Jurkat, Clone E6-1 (cell line): ENCODE results near the gene RNF7.
"Not testable (repeated sequence)": the region's sequence is repeated elsewhere in the genome, so short reads cannot be mapped to it uniquely, and the experiment has no call there.

Experiments
- DNase-seq: peaks from one replicate; pipeline ENCODE4 v3.0.0-alpha.2; 2011; ENCODE audit warnings: low read depth, low spot score
- H3K4me3 ChIP-seq: 2 replicates; pipeline ENCODE4 v1.5.1; 2011; ENCODE audit warnings: mild to moderate bottlenecking, low read length, control low read depth, moderate library complexity

RNF7 gene

DNA sequence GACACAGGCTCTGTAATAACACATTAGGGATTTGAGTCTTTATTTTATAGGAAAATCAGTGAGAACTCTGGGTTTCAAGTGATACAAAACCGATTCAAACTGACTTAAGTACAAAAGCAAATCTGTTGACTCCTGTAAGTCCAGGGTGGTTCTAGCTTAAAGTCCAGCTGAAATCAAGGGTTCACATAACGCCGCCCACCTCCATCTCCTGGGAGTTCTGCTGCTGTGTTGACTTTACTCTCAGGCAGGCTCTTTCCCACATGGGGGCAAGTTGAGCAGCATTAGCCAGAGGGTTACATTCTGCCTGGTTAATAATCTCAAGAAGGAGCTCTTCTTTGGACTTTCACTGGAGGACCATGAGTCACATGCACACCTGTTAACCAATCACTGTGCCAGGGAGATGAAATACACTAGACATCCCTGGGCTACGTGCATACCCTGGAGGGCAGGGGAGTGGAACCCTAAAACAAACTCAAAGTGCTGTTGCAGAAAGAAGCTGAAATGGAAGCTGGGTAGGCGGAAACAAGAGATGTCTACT, 9.7 kb upstream of the RNF7 start:
- DNase-seq: no peak
- H3K4me3 ChIP-seq: no peak overlapping the region

DNA sequence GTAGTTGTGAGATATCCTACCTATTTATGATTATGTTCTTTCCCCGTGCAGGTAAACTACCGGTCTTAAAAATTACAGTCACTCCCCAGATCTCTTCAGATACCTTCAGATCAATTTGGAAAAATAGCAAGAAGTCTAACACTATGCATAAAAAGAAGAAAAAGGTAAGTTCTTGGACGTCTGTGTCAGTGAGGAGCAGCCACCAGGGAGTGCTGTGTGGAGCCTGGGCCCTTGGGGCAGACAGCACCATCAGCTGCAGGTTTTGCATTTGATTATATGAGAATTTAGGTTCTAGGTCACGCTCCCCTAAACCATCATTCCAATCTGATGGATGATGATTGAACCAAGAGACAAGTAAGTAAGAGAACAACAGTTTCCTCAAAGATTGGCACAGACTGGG, 8.9 kb upstream of the RNF7 start:
- H3K4me3 ChIP-seq: no peak overlapping the region
- DNase-seq: no peak

DNA sequence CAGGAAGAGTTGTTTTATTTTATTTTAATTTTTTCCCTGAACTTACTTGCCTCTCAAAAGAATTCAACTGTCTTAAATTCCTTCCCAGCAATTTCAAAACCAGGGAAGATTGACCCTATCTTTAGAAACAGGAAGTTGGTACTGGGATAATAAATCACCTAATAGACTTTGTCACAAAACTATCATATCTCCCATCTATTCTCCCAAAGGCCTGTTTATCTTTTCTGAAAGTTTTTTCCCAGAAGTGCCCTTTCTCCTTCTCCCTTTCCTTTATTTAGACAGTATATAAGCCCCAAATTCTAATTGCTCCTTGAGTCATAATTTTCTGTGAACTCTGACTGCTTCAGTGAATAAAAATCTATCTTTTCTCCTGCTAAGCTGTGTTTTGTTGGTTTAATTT, 2.9 kb upstream of the RNF7 start:
- no peak overlapping the region for H3K4me3 ChIP-seq
- no peak for DNase-seq

DNA sequence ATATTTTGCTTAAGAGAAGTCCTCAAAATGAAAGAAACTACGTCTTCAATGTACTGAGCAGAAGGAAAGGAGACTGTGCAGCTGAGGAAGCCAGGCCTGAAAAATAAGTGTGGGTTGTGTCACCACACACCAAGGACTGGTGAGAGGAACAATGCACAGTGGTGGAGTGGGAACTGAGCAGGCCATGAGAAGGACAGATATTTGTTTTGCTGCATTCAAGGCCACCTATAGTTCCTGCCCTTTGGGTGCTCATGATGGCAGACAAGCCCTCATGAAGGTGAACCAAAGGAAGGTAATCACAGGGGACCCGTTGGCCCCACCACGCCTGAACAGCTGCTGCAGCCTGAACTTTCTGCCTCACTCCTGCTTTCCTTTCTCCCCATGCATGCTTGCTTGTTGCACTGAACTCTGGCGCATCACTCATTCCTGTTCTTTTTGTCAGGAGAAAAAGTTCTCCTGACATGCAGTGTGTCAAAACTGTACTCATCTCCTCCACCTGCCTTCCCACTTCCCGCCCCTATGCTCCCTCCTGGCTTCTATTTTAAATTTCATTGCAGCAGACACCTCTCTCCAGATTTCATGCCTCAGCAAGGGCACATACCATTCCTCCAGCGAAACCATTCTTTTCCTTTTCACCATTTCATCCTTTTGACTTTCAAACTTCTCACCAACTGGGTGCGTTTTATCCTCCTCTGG, 2.2 kb upstream of the RNF7 start:
- DNase-seq: no peak
- H3K4me3 ChIP-seq: no peak overlapping the region

DNA sequence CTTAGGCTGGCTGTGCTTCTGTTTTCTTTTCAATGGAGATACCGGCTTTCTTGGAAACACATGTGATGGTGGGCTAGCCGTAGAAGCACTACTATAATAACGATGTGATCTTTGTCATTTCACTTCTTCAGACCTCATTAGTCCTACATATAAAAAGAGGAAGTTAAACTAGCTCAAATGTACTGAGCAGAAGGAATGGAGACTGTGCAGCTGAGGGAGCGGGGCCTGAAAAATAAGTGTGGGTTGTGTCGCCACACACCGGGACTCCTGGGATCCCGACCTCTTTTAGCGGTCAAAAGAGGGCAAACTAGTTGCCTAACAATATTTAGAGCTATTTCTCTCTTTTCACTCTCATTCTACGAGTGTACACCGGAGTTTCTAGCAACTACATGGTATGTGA, 1.0 kb upstream of the RNF7 start:
- DNase-seq: no peak

DNA sequence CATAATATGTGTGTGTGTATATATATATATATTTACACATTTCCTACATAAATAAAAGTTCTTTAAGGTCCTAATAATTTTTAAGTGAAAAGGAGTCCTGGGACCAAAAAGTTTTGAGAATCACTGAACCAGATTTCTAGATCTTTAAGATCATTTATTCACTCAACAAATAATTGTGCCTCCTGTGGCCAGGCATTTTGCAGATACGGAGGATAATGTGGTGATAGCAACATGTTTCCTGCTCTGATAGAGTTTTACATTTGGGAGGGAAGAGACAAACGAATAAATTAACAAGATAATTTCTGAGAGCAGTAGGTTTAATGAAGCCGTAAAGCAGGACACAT, 448 bp upstream of the RNF7 start:
- peak overlapping the region; percentile 51 for H3K4me3 ChIP-seq
- DNase-seq: no peak

More for the DNA sequence above, 1.0 kb upstream of the RNF7 start:
- H3K4me3 ChIP-seq: no peak overlapping the region

DNA sequence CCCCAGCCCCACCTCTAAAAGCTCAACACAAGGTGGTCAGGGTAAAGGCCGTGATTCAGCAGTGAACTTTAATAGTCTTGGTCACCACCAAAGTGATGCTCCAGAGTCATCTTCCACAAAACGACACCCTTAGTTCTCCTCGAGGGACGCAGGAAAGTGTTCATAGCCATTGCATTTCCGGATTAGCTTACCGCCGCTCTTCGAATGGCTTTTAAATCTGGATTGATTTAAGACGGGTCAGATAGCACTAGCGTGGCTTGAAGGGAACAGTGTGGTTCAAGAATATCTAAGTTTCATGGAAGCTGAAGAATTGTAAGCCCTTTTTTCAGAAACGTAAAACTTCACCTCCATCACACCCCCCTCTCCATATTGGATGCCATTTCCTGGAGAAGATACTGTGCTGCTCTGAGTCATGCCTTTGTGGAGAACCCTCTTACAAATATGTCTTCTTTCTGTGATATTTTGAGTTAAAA, 829 bp downstream of the RNF7 start:
- H3K4me3 ChIP-seq: peak overlapping the region; percentile 95
- peak; percentile 46 for DNase-seq

DNA sequence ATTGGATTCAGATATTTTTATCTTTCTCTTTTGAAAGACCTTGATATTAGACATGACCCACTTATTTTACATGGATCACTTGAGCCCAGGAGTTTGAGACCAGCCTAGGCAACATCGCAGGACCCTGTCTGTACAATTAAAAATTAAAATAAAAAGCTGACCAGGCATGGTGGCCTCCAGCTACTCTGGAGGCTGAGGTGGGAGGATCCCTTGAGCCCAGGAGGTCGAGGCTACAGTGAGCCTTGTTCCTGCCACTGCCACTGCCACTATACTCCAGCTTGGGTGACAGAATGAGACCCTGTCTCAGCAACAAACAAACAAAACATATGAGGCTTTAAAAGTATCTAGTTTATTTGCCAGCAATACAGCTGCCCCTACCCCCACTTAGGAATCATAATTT, 1.6 kb downstream of the RNF7 start:
- DNase-seq: no peak
- H3K4me3 ChIP-seq: peak overlapping the region; percentile 95

DNA sequence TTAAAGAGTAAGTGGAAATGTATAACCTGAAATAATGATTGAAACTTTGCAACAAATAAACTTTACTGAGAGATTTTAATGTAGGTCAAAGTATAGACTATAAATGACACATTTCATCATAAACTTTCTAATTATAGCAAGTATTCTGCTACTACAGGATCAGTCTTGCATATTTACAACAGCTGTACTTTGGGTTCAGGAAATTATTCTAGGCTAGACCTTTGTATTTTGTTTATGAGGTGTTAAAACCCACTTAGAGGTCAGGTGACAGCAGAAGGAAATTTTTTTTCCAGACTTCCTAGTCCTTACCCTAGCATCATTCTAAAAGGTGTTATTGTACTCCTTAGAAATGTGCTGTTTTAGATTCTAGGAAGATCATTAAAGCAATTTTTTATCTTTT, 2.3 kb downstream of the RNF7 start:
- no peak overlapping the region for H3K4me3 ChIP-seq
- DNase-seq: no peak

DNA sequence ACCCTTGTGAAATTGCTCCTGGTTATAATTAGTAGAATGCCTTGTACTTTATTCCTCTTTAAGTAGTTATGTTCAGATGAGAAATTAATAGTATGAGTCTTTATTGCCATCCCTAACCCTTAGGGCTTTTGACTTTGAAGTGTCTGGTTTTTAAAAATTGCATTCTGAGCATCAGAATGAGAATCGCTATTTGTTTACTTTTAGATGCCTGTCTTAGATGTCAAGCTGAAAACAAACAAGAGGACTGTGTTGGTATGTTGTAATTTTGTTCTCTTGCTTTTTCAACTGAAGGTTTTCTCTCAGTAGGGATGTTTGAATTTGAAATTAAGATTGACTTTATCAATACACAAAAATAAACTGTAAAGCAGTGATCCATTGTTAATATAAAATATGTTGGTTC, 5.2 kb downstream of the RNF7 start:
- H3K4me3 ChIP-seq: no peak overlapping the region
- no peak for DNase-seq

DNA sequence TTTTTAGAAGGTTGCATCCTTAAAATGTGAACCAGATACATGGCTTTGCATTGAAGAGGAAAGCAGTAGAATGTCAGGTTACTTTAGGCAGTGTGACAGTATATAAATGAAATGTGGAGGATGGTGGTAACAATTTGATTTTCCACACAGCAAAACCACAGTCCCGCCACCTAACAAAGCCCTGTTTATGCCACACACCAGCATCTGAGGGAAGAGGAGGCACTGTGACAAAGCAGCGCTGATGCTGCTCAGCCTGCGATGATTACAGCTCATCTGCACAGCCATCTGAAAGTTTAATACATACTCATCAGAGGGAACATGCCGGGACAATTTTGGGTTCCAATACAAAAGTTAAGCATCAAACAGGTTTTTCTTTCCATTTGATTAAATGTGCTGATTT, 8.9 kb downstream of the RNF7 start:
- no peak overlapping the region for H3K4me3 ChIP-seq
- DNase-seq: peak; percentile 17

DNA sequence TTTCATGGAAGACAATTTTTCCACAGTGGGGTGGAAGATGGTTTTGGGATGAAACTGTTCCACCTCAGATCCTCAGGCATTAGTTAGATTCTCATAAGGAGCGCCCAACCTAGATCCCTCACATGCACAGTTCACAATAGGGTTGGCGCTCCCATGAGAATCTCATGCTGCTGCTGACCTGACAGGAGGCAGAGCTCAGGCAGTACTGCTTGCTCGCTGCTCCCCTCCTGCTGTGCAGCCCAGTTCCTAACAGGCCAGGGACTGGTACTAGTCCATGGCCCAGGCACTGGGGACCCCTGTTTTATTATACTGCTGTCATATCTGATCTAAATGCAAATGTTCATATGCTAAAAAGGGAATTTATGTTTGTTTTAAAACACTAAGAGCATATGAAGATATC, 15.3 kb downstream of the RNF7 start:
- DNase-seq: no peak
- no peak overlapping the region for H3K4me3 ChIP-seq

DNA sequence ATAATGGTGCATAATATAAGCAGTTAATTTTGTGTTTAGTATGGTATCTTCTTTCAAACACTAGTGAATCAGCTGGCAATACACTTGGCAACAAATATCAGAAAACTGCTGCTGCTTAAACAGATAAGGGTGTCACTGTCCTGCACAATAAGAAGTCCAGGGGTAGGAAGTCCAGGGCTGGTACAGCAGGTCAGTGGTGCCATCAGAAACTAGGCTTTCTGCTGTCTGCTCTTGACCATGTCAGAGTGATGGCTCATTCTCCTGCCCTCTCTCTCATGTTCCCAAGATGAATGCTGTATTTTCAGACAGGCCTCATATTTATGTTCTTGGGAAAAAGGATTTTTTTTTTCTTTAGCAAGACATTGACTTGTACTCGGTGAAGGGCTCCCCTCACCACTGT, 15.9 kb downstream of the RNF7 start:
- no peak overlapping the region for H3K4me3 ChIP-seq
- no peak for DNase-seq

DNA sequence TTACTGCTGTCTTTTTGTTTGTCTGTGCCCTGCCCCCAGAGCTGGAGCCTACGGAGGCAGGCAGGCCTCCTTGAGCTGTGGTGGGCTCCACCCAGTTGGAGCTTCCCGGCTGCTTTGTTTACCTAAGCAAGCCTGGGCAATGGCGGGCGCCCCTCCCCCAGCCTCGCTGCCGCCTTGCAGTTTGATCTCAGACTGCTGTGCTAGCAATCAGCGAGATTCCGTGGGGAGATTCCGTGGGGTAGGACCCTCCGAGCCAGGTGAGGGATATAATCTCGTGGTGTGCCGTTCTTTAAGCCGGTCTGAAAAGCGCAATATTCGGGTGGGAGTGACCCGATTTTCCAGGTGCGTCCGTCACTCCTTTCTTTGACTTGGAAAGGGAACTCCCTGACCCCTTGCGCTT, 24.5 kb downstream of the RNF7 start:
- DNase-seq, H3K4me3 ChIP-seq: not testable (repeated sequence)

DNA sequence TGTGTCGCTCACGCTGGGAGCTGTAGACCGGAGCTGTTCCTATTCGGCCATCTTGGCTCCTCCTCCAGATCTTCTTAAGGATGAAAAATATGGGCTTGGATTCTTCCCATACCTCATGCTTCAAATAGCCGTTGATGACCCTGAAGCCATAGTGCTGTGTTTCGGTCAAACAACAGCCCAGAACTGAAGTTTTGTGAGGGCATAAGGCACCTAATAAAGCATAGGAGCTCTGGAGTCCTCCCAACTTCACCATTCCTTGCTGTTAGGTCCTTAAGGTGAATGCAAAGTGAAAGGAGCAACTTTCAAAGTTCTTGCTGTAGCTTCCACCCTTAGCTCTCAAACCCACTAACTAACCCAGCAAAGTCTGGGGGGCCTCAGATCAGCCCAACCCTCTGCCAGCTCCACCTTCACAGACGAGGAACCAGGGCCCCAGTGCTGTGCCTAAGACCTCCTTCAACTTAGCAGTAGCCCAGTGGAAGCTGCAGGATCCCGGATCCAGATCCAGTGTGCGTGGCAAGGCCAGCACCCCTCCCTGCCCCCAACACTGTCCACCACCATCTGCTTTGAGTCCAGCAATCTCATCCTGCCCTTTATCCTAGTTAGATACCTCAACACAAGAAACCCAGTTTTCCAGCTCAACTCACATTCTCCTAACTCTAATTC, 25.1 kb downstream of the RNF7 start, which contains the start of gene GRK7:
Gene GRK7, plus strand, starts transcription at position 321 of the 663 bp plus-strand sequence. CDS start 14,877 bp downstream, outside the sequence.
- H3K4me3 ChIP-seq: no peak within 1 kb of the TSS
- no peak for DNase-seq

DNA sequence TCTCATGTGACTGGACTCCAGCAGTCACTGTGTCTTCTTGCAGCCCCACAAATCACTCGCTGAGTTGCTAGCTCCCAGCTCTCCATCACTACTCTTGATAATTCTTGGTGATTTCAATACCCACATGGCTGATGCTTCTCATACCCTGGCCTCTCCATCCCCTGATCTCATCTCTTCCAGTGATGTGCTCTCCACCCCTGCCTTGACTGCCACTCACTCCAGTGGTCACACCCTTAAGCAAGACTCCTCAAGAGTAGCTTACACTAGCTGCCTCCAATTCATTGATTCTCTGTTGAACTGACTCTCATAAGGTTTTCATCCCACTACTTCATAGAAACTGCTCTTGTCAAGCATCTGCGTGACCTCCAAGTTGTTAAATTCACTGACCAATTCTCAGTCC, 25.9 kb downstream of the RNF7 start:
- no peak overlapping the region for H3K4me3 ChIP-seq
- DNase-seq: no peak

DNA sequence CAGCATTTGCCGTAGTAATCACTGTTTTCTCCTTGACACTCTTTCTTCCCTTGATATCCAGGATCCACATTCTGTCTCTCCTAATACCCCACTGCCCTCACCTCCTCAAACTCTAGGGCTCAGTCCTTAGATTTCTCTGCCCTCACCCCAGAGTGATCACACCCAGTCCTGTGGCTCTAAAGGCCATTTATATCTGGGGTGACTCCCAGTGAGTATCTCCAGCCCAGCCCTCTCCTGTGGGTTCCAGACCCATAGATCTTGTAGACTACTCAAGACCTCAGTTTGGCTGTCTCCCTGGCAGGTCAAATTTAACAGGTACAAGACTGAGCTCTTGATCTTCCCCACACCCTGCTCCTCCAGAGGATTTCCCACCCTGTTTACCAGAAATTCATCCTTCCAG, 26.4 kb downstream of the RNF7 start:
- DNase-seq: no peak
- no peak overlapping the region for H3K4me3 ChIP-seq

DNA sequence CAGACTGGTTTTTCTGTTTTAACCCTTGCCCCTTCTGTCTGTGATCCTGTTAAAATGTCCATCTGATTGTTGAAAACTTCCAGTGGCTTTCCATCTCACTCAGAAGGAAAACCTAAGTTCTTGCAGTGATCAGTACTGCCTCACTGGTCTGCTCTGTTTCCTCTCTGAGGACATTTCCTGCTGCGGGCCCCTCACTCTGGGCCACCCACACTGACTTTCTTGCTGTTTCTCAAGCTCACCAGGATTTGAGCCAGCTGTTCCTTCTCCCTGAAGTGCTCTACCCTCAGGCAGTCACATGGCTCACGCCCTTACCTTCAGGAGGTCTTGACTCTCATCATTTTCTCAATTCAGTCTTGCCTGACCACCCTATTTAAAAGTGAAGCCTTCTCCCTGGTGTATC, 26.9 kb downstream of the RNF7 start:
- no peak overlapping the region for H3K4me3 ChIP-seq
- DNase-seq: no peak

DNA sequence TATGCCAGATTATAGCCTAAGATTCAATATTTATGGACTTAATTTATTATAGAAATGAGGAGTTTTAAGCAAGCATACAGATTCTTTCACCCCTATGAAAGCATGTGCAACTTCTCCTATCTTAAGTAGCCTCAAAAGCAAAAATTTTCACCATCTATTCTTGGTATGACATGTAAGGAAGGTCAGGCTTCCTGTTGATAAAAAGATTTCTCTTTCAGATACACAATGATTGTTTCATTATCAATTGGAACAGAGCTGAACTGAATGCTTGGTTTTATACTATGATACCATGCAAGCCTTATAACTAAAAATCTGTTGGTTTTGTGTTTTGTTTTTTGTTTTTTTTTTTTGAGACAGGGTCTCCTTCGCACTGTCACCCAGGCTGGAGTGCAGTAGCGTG, 29.0 kb downstream of the RNF7 start:
- no peak overlapping the region for H3K4me3 ChIP-seq
- DNase-seq: no peak

DNA sequence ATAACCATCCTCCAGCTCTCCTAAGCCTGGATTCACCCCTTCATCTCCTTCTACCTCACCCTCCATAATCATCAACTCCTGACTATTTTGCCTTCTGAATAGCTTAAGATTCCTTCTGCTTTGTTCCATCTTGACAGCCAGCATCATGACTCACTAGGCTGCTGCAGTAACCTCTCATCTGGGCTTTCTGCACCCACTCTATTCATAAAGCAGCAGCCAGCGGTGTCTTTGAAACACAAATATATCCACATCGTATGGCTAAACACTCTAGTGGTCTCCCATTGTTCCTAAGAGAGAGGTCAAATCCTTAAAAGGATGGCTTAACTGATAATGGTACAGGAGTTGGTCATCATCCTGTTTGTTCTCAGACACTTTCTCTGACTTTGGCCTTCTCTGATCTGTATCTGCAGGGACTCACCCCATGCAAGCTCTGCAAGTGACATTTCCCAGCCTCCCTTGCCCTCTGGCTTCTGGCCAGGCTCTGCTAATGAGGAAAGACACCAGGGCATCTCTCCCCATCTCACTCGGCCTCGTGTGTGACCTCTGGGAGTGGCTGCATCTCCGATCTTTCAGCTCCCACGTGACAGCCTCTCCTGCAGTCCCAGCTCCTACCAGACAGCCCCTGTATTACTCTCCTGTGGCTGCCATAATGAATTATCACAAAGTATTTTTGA, 31.3 kb downstream of the RNF7 start:
- no peak overlapping the region for H3K4me3 ChIP-seq
- DNase-seq: no peak
